ENCODE data around the gene SPAG9. TPM values are rescaled to one million over a fixed set of nuclear protein-coding genes. Genes with fewer than 3 reads are reported as not detected.

SPAG9 gene
- total RNA-seq, 1 donor = 95.4 TPM

DNA sequence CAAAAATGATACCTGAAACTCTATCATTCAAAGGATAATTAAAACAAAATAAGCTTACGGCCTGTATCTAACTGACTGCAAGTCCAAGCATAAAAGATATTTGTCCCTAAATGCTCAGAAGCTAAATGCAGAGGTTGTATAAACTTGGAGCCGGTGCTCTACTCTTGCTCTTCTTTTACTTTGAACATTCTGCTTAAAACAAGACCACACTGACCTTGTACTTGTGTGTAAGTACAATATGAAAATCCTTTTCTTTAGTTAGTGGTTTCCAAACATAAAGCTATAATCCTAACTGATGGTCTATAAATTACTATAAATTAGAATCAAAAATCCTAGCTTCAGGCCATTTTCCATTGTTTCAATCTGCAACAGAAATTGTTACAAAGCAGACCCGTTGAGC is 74.6 kb downstream of the SPAG9 start:
- Histone ChIP-seq H3K27me3 (ENCODE audit: insufficient read depth, low read length) (no peaks in the 10 kb centered on the region), H3K4me3 (ENCODE audit: low read length) (no peak overlapping the region)

DNA sequence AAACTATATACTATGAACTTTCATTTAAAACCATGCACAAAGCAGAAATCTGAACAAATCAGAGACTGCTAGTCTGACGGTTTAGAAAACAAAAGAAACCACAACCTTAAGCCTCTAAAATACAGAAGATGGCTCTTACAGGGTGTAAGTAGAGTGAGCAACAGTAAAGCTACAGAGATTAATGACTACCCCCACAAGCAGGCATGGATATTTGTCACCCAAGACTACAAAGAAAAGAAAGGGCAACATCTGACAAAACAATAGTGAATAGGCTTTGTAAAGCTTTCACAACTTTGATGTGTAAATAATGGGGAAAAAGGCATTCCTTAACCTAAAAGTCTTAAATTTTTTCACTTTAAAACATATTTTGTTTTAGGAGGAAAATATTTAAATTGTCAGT is 75.0 kb downstream of the SPAG9 start:
- no peak overlapping the region for H3K4me3 ChIP-seq (ENCODE audit: low read length)
- peaks cover 5% of the 10 kb centered on the region for H3K4me1 ChIP-seq (ENCODE audit: insufficient read depth, low read length)
- no peaks in the 10 kb centered on the region for H3K9me3 ChIP-seq (ENCODE audit: low read depth, low read length)
- no peaks in the 10 kb centered on the region for H3K27me3 ChIP-seq (ENCODE audit: insufficient read depth, low read length)

More for the DNA sequence above, 74.6 kb downstream of the SPAG9 start:
- Histone ChIP-seq H3K4me1 (ENCODE audit: insufficient read depth, low read length) (peaks cover 5% of the 10 kb centered on the region), H3K9me3 (ENCODE audit: low read depth, low read length) (no peaks in the 10 kb centered on the region)

DNA sequence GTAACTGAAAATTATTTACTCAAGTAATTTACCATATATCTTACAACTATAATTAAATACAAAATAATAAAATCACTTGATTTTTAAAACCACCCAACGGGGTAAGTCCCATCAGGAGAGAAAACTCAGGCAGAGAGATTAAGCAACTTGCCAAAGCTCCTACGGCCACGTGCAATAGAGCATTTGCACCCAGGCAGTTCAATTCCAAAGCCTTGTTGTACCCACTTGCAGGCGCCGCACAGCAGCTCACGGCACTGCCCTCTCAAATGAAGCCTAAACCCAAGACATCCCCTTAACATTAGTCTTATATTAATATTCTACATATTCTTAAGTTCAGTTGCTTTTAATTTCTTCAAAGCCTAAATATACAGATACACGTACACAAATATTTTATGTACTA is 75.7 kb downstream of the SPAG9 start:
- H3K9me3 ChIP-seq (ENCODE audit: low read depth, low read length) = no peaks in the 10 kb centered on the region
- H3K4me1 ChIP-seq (ENCODE audit: insufficient read depth, low read length) = peaks cover 5% of the 10 kb centered on the region
- no peak overlapping the region for H3K4me3 ChIP-seq (ENCODE audit: low read length)
- H3K27me3 ChIP-seq (ENCODE audit: insufficient read depth, low read length) = no peaks in the 10 kb centered on the region

DNA sequence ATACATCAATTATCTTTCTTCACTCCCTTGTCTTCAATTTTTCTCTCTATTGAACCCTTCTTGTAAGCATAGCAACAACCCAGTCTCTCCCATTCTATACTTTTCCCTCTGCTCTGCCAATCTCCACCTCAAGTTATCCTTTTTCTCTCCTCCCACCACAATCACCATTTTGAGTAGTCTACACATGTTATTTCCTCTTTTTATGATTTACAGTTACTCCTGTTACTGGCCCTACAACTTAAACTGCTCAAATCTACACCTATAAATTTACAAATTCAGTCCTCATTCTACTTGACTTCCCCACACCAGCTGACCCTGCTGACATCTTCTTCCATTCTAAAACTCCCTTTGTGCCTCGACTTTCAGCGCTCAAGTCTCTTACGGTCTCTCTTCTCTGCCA is 84.6 kb downstream of the SPAG9 start:
- no peaks in the 10 kb centered on the region for H3K27me3 ChIP-seq (ENCODE audit: insufficient read depth, low read length)
- H3K4me1 ChIP-seq (ENCODE audit: insufficient read depth, low read length) = peaks cover 8% of the 10 kb centered on the region
- no peak overlapping the region for H3K4me3 ChIP-seq (ENCODE audit: low read length)
- H3K9me3 ChIP-seq (ENCODE audit: low read depth, low read length) = no peaks in the 10 kb centered on the region

DNA sequence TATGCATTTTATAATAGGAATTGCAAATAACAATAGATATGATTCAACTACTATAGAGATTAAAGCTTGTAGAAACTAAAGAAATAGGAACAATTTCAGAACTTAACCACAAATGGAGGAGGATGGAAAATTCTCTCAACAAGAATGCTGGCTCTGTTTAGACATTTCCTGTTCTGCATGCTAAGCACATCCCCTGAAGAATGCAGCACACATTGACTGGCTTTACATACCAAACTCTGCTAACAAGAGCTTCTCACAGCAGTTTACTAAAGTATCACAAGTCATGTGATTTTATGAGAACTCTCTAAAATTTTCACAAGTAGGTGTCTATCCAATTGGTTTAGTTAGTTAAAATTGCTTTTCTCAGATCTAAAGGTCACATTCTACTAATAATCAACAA is 85.2 kb downstream of the SPAG9 start:
- Histone ChIP-seq H3K4me1 (ENCODE audit: insufficient read depth, low read length) (peaks cover 13% of the 10 kb centered on the region), H3K9me3 (ENCODE audit: low read depth, low read length) (no peaks in the 10 kb centered on the region), H3K27me3 (ENCODE audit: insufficient read depth, low read length) (no peaks in the 10 kb centered on the region), H3K4me3 (ENCODE audit: low read length) (no peak overlapping the region)

DNA sequence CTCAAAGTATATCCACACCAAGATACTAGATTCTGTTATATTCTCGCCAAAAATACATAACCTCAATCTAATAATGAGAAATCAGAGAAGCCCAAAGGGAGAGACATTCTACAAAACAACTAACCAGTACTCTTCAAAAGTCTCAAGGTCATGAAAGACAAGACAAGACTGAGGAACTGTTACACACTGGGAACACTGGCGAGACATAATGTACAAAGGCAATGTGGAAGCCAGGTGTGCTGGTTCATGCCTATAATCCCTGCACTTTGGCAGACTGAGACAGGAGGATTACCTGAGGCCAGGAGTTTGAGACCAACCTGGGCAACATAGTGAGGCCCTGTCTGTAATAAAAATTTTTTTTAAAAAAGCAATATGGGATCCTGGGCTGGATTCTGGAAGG is 85.9 kb downstream of the SPAG9 start:
- Histone ChIP-seq H3K4me1 (ENCODE audit: insufficient read depth, low read length) (peaks cover 13% of the 10 kb centered on the region), H3K4me3 (ENCODE audit: low read length) (no peak overlapping the region), H3K27me3 (ENCODE audit: insufficient read depth, low read length) (no peaks in the 10 kb centered on the region), H3K9me3 (ENCODE audit: low read depth, low read length) (no peaks in the 10 kb centered on the region)

DNA sequence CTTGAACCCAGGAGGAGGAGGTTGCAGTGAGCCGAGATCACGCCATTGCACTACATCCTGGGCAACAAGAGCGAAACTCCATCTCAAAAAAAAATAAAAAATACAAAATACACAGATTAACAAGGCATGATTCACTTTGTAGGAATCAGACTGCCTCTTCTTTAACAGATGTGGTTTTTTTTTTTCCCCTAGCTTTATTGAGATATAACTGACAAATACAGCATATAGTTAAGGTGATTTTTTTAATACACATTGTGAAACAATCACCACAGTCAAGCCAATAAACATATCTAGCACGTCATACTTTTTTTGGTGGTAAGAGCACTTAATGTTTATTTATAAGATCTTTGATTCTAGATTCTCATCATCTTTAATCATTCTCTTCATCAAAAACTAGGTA is 87.8 kb downstream of the SPAG9 start:
- Histone ChIP-seq H3K9me3 (ENCODE audit: low read depth, low read length) (no peaks in the 10 kb centered on the region), H3K4me1 (ENCODE audit: insufficient read depth, low read length) (peaks cover 16% of the 10 kb centered on the region), H3K4me3 (ENCODE audit: low read length) (no peak overlapping the region), H3K27me3 (ENCODE audit: insufficient read depth, low read length) (no peaks in the 10 kb centered on the region)

DNA sequence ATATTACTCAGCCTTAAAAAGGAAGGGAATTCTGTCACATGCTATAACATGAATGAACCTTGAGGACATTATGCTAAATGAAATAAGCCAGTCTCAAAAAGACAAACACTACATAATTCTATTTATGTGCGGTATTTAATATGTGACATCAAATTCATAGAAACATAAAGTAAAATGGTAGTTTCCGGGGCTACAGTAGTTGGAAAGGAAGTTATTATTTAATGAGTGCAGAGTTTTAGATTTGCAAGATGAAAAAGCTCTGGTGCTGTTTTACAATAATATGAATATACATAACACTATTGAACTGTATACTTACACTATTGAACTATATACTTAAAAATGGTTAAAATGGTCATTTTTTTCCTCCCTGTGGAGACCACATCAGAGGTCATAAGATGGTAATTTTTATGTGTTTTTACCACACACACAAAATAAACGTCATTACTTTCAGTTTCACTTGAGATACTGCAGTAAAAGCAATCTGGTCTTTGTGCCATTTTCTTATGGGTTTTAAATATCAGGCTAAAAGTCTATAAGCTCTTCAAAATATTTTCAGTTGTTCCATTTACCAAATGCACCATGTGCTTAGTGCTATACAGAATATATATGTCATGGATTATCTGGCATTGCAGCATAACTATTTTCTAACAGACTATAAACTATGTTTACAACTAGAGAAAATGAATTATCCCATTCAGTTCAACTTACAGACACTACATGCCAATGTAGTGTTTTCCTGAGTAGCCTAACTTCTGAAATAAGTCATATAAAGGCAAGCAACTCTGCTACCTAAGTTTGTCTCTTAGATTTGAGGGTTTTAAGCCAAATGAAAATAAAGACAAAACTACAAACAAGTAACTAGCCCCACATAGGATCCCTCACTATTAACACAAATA is 90.9 kb downstream of the SPAG9 start:
- H3K9me3 ChIP-seq (ENCODE audit: low read depth, low read length) = no peaks in the 10 kb centered on the region
- H3K4me1 ChIP-seq (ENCODE audit: insufficient read depth, low read length) = peaks cover 9% of the 10 kb centered on the region
- no peaks in the 10 kb centered on the region for H3K27me3 ChIP-seq (ENCODE audit: insufficient read depth, low read length)
- H3K4me3 ChIP-seq (ENCODE audit: low read length) = no peak overlapping the region

DNA sequence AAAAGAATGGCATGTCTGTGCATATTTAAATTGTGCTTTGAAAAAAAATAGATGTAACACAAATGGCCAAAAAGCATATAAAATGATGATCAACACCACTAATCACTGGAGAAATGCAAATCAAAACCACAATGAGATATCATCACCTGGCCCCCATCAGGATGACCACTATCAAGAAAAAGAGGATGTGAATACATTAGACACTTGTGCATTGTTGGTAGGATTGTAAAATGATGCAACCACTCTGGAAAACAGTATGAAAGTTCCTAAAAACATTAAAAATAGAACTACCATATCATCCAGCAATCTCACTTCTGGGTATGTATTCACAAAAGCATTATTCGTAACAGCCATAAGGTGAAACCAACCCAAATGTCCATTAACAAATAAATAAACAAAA is 91.5 kb downstream of the SPAG9 start:
- peaks cover 9% of the 10 kb centered on the region for H3K4me1 ChIP-seq (ENCODE audit: insufficient read depth, low read length)
- H3K9me3 ChIP-seq (ENCODE audit: low read depth, low read length) = no peaks in the 10 kb centered on the region
- H3K4me3 ChIP-seq (ENCODE audit: low read length) = no peak overlapping the region
- no peaks in the 10 kb centered on the region for H3K27me3 ChIP-seq (ENCODE audit: insufficient read depth, low read length)

DNA sequence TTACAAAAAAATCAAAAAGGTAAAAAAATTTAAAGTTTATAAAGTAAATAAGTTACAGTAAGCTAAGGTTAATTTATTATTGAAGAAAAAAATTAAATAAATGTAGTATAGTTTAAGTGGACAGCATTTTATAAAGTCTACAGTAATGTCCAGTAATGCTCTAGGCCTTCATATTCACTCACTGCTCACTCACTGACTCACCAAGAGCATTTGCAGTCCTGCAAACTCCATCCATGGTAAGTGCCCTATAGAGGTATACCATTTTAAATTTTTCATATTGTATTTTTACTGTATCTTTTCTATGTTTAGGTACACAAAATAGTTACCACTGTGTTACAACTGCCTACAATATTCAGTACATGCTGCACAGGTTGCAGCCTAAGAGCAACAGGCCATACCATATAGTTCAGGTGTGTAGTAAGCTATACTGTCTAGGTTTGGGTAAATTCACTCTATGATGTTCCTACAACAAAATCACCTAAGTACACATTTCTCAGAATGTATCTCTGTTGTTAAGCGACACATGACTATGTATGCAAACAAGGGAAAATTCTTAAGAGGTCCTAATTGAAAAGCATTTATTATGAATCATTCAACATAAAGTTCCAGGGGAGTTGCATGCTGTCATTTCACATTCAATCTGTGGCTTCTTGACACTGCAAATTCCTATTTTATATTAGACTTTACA is 92.3 kb downstream of the SPAG9 start:
- Histone ChIP-seq H3K4me1 (ENCODE audit: insufficient read depth, low read length) (peaks cover 9% of the 10 kb centered on the region), H3K27me3 (ENCODE audit: insufficient read depth, low read length) (no peaks in the 10 kb centered on the region), H3K9me3 (ENCODE audit: low read depth, low read length) (no peaks in the 10 kb centered on the region), H3K4me3 (ENCODE audit: low read length) (no peak overlapping the region)

DNA sequence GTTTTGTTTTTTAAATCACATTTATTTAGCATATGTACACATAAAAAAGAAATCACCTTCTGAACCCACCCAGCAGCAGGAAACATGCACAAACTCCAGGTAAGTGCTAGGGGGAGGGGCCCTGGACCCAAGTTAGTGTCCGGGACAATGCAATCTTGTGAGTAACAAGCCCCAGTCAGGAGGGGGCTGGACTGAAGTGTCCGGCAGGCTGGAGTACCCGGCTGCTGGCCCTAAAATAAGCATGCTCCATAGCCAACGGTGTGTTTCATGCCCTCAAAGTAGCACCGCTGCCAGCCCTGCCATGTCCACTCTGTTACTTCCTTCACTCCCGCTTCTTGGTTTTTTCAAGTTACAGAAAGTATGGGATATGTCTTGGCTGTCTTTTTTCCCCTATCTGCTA is 102.1 kb downstream of the SPAG9 start:
- no peaks in the 10 kb centered on the region for H3K4me1 ChIP-seq (ENCODE audit: insufficient read depth, low read length)
- no peak overlapping the region for H3K4me3 ChIP-seq (ENCODE audit: low read length)
- H3K27me3 ChIP-seq (ENCODE audit: insufficient read depth, low read length) = no peaks in the 10 kb centered on the region
- no peaks in the 10 kb centered on the region for H3K9me3 ChIP-seq (ENCODE audit: low read depth, low read length)

DNA sequence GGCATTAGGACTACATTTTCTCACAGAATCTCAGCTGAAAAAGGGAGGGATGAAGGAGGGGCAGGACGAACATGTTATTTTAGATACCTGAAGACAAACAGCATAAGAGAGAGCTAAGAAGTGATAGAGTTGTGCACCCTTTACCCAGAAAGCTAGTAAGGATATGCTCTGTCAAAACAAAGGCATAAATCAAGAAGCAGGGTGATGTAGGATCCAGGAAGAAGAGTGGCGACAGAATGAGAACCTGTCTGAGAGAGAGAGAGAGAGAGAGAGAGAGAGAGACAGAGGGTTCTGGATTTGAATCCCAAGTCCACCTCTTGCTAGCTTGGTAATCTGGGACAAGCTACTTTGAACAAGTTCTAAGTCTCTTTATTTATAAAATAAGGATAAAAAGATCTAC is 103.4 kb downstream of the SPAG9 start:
- no peaks in the 10 kb centered on the region for H3K27me3 ChIP-seq (ENCODE audit: insufficient read depth, low read length)
- H3K4me3 ChIP-seq (ENCODE audit: low read length) = no peak overlapping the region
- H3K4me1 ChIP-seq (ENCODE audit: insufficient read depth, low read length) = no peaks in the 10 kb centered on the region
- H3K9me3 ChIP-seq (ENCODE audit: low read depth, low read length) = no peaks in the 10 kb centered on the region

DNA sequence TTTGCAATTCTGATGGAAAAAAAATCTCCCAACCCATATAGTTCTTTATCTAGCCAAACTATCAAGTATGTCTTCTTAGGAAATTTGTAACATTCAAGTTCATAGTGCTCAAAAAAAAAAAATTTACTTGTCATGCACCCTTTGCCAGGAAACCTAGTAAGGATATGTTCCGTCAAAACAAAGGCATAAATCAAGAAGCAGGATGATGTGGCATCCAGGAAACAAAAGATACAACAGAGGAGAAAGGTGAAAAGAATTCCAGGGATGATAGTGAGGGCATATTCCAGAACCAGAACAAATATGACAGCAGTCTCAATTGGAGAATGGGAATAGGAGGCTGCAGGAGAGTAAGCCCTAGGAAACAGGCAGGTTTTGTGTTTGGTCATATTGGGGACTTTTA is 104.6 kb downstream of the SPAG9 start:
- Histone ChIP-seq H3K9me3 (ENCODE audit: low read depth, low read length) (no peaks in the 10 kb centered on the region), H3K27me3 (ENCODE audit: insufficient read depth, low read length) (no peaks in the 10 kb centered on the region), H3K4me1 (ENCODE audit: insufficient read depth, low read length) (no peaks in the 10 kb centered on the region), H3K4me3 (ENCODE audit: low read length) (no peak overlapping the region)

DNA sequence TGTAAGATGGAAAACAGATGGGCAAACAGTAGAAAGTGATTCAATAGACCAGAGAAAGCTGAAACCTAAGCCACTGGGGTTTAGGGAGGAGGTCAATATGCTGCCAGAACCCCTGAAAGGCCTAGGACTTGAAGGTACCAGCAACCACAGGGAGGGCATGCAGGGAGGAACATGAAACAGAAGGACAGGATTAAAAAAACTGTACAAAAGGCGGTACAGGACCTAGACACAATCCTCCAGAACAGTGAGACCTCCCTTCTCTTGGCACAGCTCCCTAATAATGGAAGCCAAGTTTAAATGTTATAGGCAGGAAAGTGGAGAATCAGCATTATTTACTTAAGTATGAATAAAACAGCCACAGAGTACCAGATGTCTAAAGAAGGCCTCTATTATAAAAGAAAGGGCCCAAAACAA is 105.5 kb downstream of the SPAG9 start:
- H3K4me1 ChIP-seq (ENCODE audit: insufficient read depth, low read length) = no peaks in the 10 kb centered on the region
- no peak overlapping the region for H3K4me3 ChIP-seq (ENCODE audit: low read length)
- no peaks in the 10 kb centered on the region for H3K27me3 ChIP-seq (ENCODE audit: insufficient read depth, low read length)
- H3K9me3 ChIP-seq (ENCODE audit: low read depth, low read length) = no peaks in the 10 kb centered on the region

DNA sequence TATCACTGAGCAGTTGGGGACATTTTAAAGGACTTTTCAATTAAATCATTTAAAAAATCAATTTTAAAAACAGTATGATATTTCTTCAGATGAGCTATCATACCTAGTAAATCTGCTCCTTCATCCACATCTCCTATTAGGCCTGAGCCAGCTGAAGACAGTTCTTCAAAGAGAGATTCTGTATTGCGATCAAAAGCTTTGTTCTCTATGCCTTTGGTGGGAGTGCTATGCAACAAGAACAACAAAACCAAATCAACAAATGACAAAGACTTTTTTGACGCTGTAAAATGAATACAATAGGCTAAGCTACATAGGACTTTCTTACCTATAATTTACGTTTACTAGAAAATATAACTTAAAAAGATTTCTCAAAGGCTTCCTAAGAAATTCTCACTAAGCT is 106.5 kb downstream of the SPAG9 start:
- Histone ChIP-seq H3K4me1 (ENCODE audit: insufficient read depth, low read length) (no peaks in the 10 kb centered on the region), H3K9me3 (ENCODE audit: low read depth, low read length) (no peaks in the 10 kb centered on the region), H3K4me3 (ENCODE audit: low read length) (no peak overlapping the region), H3K27me3 (ENCODE audit: insufficient read depth, low read length) (no peaks in the 10 kb centered on the region)

DNA sequence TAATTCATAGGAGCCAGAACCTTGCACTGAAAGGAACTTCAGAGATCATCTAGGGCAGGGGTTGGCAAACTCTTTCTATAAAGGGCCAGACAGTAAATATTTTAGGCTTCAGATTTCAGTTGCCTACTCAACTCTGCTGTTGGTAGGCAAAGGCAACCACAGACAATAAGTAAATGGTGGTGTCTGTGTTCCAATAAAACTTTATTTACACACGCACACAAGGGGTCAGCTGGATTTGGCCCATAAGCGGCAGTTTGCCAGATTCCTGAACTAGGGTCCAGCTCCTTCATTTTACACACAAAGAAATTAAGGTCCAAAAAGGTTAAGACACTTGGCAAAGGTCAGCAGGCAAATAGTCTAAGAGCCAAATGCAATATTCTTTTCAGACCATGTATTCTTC is 107.3 kb downstream of the SPAG9 start:
- Histone ChIP-seq H3K27me3 (ENCODE audit: insufficient read depth, low read length) (no peaks in the 10 kb centered on the region), H3K4me1 (ENCODE audit: insufficient read depth, low read length) (no peaks in the 10 kb centered on the region), H3K4me3 (ENCODE audit: low read length) (no peak overlapping the region), H3K9me3 (ENCODE audit: low read depth, low read length) (no peaks in the 10 kb centered on the region)

All from mononuclear cell (primary cell).